ENCODE results near the gene ZNF474.

DNA sequence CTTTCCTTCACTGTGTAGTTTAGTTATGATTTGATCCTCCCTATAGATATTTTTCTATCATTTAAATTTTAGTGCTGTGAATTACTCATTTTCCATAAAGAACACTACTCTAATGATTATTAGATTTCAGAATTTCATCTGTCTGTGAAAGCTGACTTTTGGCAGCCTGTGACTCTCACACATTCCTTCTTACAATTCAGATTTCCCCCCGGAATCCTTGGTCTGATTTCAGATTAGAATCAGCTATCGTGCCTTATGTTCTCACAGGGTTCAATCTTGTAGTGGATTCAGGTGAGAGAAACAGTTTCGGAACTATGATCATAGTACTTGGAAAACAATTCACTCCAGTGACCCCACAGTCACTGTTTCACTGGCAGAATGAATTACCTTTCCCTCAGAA is 26.2 kb downstream of the ZNF474 start:
- TF ChIP-seq RXRA (IDR thresholded peaks at IDR 0.05): no peak
- TF ChIP-seq TAF1 (conservative IDR thresholded peaks at IDR 0.05): no peak
- TF ChIP-seq, protein P1, sequence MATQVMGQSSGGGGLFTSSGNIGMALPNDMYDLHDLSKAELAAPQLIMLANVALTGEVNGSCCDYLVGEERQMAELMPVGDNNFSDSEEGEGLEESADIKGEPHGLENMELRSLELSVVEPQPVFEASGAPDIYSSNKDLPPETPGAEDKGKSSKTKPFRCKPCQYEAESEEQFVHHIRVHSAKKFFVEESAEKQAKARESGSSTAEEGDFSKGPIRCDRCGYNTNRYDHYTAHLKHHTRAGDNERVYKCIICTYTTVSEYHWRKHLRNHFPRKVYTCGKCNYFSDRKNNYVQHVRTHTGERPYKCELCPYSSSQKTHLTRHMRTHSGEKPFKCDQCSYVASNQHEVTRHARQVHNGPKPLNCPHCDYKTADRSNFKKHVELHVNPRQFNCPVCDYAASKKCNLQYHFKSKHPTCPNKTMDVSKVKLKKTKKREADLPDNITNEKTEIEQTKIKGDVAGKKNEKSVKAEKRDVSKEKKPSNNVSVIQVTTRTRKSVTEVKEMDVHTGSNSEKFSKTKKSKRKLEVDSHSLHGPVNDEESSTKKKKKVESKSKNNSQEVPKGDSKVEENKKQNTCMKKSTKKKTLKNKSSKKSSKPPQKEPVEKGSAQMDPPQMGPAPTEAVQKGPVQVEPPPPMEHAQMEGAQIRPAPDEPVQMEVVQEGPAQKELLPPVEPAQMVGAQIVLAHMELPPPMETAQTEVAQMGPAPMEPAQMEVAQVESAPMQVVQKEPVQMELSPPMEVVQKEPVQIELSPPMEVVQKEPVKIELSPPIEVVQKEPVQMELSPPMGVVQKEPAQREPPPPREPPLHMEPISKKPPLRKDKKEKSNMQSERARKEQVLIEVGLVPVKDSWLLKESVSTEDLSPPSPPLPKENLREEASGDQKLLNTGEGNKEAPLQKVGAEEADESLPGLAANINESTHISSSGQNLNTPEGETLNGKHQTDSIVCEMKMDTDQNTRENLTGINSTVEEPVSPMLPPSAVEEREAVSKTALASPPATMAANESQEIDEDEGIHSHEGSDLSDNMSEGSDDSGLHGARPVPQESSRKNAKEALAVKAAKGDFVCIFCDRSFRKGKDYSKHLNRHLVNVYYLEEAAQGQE (IDR thresholded peaks at IDR 0.05): no peak
- TF ChIP-seq, protein P2, sequence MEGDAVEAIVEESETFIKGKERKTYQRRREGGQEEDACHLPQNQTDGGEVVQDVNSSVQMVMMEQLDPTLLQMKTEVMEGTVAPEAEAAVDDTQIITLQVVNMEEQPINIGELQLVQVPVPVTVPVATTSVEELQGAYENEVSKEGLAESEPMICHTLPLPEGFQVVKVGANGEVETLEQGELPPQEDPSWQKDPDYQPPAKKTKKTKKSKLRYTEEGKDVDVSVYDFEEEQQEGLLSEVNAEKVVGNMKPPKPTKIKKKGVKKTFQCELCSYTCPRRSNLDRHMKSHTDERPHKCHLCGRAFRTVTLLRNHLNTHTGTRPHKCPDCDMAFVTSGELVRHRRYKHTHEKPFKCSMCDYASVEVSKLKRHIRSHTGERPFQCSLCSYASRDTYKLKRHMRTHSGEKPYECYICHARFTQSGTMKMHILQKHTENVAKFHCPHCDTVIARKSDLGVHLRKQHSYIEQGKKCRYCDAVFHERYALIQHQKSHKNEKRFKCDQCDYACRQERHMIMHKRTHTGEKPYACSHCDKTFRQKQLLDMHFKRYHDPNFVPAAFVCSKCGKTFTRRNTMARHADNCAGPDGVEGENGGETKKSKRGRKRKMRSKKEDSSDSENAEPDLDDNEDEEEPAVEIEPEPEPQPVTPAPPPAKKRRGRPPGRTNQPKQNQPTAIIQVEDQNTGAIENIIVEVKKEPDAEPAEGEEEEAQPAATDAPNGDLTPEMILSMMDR (IDR thresholded peaks at IDR 0.05; ENCODE audit: low read depth, low read length, missing input control): no peak
- TF ChIP-seq YY1 (IDR thresholded peaks at IDR 0.05): no peak
- TF ChIP-seq, protein P3, sequence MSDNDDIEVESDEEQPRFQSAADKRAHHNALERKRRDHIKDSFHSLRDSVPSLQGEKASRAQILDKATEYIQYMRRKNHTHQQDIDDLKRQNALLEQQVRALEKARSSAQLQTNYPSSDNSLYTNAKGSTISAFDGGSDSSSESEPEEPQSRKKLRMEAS (IDR thresholded peaks at IDR 0.05): no peak
- TF ChIP-seq, protein P4, sequence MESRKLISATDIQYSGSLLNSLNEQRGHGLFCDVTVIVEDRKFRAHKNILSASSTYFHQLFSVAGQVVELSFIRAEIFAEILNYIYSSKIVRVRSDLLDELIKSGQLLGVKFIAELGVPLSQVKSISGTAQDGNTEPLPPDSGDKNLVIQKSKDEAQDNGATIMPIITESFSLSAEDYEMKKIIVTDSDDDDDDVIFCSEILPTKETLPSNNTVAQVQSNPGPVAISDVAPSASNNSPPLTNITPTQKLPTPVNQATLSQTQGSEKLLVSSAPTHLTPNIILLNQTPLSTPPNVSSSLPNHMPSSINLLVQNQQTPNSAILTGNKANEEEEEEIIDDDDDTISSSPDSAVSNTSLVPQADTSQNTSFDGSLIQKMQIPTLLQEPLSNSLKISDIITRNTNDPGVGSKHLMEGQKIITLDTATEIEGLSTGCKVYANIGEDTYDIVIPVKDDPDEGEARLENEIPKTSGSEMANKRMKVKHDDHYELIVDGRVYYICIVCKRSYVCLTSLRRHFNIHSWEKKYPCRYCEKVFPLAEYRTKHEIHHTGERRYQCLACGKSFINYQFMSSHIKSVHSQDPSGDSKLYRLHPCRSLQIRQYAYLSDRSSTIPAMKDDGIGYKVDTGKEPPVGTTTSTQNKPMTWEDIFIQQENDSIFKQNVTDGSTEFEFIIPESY (IDR thresholded peaks at IDR 0.05): no peak
- no peak for TF ChIP-seq JUND (IDR thresholded peaks at IDR 0.05)
- TF ChIP-seq, protein P5, sequence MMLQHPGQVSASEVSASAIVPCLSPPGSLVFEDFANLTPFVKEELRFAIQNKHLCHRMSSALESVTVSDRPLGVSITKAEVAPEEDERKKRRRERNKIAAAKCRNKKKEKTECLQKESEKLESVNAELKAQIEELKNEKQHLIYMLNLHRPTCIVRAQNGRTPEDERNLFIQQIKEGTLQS (IDR thresholded peaks at IDR 0.05): no peak

Measured in liver (tissue), 3 donors.